Measurements from ENCODE around the gene ASB18.

GRCh38 chr2:236194786-236195185 is 69.4 kb downstream of the ASB18 start:
- no peak for TF ChIP-seq POLR2A (IDR thresholded peaks at IDR 0.05)
- TF ChIP-seq CTCF (IDR thresholded peaks at IDR 0.05), result no peak

Data from tibial nerve (tissue), 3 donors.